ENCODE results near the gene ZNF654. TPM values are rescaled to one million over a fixed set of nuclear protein-coding genes. Genes with fewer than 3 reads are reported as not detected.
A peak's percentile ranks its signal among the peaks of the same experiment; 100 is the strongest.

Gene ZNF654
- total RNA-seq, 1 donor from 2014 or later, result 16.5 TPM

- Mint-ChIP-seq H3K36me3 (peaks cover 15% of the 10 kb centered on the region), H3K4me3 (no peak overlapping the region), H3K4me1 (peaks cover 15% of the 10 kb centered on the region), H3K27me3 (ENCODE audit: low read depth) (no peaks in the 10 kb centered on the region), H3K9me3 (no peaks in the 10 kb centered on the region), H3K27ac (no peak overlapping the region)
- DNase-seq (ENCODE audit: low spot score in 2 of 2, unreplicated experiment in 2 of 2), result no peak
- TF ChIP-seq, protein P1, sequence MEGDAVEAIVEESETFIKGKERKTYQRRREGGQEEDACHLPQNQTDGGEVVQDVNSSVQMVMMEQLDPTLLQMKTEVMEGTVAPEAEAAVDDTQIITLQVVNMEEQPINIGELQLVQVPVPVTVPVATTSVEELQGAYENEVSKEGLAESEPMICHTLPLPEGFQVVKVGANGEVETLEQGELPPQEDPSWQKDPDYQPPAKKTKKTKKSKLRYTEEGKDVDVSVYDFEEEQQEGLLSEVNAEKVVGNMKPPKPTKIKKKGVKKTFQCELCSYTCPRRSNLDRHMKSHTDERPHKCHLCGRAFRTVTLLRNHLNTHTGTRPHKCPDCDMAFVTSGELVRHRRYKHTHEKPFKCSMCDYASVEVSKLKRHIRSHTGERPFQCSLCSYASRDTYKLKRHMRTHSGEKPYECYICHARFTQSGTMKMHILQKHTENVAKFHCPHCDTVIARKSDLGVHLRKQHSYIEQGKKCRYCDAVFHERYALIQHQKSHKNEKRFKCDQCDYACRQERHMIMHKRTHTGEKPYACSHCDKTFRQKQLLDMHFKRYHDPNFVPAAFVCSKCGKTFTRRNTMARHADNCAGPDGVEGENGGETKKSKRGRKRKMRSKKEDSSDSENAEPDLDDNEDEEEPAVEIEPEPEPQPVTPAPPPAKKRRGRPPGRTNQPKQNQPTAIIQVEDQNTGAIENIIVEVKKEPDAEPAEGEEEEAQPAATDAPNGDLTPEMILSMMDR (IDR thresholded peaks at IDR 0.05; ENCODE audit: unreplicated experiment), result no peak
These were observed 83.1 kb downstream of the ZNF654 start for GRCh38 chr3:88142094-88142624.

GRCh38 chr3:88147261-88147660 lies 88.2 kb downstream of the ZNF654 start:
- DNase-seq (ENCODE audit: low spot score in 2 of 2, unreplicated experiment in 2 of 2), result no peak
- H3K27ac Mint-ChIP-seq, result no peak overlapping the region
- H3K27me3 Mint-ChIP-seq (ENCODE audit: low read depth), result no peaks in the 10 kb centered on the region
- H3K4me1 Mint-ChIP-seq, result peaks cover 34% of the 10 kb centered on the region
- H3K36me3 Mint-ChIP-seq, result peaks cover 2% of the 10 kb centered on the region
- H3K9me3 Mint-ChIP-seq, result no peaks in the 10 kb centered on the region
- TF ChIP-seq, protein P1 (IDR thresholded peaks at IDR 0.05; ENCODE audit: unreplicated experiment), result no peak
- H3K4me3 Mint-ChIP-seq, result no peak overlapping the region

- peak overlapping the region; percentile 97 for H3K27ac Mint-ChIP-seq
- TF ChIP-seq, protein P1 (IDR thresholded peaks at IDR 0.05; ENCODE audit: unreplicated experiment), result no peak
- DNase-seq (ENCODE audit: low spot score in 2 of 2, unreplicated experiment in 2 of 2), result no peak
- peak overlapping the region; percentile 92 for H3K4me3 Mint-ChIP-seq
- H3K27me3 Mint-ChIP-seq (ENCODE audit: low read depth), result no peaks in the 10 kb centered on the region
- H3K9me3 Mint-ChIP-seq, result no peaks in the 10 kb centered on the region
- peaks cover 34% of the 10 kb centered on the region for H3K4me1 Mint-ChIP-seq
- peaks cover 4% of the 10 kb centered on the region for H3K36me3 Mint-ChIP-seq
These were observed 89.6 kb downstream of the ZNF654 start for GRCh38 chr3:88148651-88149050.

DNA sequence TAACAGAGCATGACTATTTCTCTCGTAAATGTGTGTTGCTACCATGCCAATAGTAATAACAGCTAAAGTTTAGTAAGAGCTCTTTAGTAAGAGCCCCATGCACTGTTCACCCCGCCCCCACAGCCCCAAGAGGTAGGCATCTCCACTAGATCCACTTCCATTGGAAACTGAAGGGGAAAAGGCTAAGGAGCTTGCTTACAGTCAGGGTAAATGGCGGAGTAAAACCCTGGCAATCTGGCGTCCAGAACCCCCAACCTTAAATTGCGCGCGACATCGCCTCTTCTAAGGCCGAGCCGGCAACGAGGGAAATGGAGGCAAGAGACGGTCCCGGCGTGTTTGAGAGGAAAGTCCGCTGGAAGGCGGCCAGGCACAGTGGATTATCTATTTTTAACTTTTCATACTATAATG lies 90.0 kb downstream of the ZNF654 start:
- peak overlapping the region; percentile 97 for H3K27ac Mint-ChIP-seq
- H3K9me3 Mint-ChIP-seq, result no peaks in the 10 kb centered on the region
- TF ChIP-seq, protein P1 (IDR thresholded peaks at IDR 0.05; ENCODE audit: unreplicated experiment), result no peak
- DNase-seq (ENCODE audit: low spot score in 2 of 2, unreplicated experiment in 2 of 2), result peak in 1 of 2 experiments; percentile 20
- no peaks in the 10 kb centered on the region for H3K27me3 Mint-ChIP-seq (ENCODE audit: low read depth)
- H3K4me1 Mint-ChIP-seq, result peaks cover 34% of the 10 kb centered on the region
- peak overlapping the region; percentile 92 for H3K4me3 Mint-ChIP-seq
- H3K36me3 Mint-ChIP-seq, result peaks cover 4% of the 10 kb centered on the region

DNA sequence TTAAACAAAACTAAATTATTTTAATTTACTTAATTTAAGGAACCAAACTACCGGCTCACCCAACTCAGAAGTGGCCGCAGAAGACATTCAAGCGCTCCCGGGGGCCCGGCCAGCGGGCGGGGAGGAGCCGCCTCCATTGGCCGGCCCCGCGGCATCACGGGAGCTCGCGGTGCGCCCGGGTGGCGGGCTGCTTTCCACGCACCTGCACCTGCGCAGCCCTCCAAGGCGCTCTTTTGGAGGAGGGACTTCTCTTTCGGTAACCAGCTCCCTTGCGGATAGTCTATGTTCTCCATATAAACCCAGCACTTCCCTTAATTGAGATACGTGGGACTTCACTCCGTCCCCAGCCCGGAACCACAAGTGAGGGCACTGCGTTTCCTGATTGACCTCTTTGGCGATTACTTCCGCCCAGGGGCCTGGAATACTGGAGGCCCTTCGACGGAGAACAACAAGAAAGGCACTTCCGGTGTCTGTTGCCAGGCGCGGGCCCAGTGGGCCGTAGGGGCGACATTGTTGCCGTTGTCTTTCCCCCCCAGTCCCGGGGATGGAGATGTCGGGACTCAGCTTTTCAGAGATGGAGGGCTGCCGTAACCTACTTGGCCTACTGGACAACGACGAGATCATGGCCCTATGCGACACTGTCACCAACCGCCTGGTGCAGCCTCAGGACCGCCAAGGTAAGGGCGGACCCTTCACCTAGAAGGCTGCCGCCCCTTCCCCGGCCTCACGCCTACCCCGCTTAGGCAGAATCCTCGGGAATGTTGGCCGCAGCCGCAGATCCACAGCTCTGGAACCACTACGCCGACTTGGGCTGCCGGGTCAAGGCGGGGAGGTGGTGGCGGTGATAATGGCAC lies 90.7 kb downstream of the ZNF654 start, which contains the start of gene C3orf38:
TSS of gene C3orf38 (plus strand) at position 451 of the 854 bp plus-strand sequence. CDS start at position 545, 94 bp downstream.
- Mint-ChIP-seq H3K27ac (peak within 1 kb of the TSS; percentile 99), H3K36me3 (peaks cover 8% of the 10 kb centered on the region), H3K27me3 (ENCODE audit: low read depth) (no peaks in the 10 kb centered on the region), H3K9me3 (no peaks in the 10 kb centered on the region), H3K4me1 (peaks cover 34% of the 10 kb centered on the region), H3K4me3 (peak within 1 kb of the TSS; percentile 96)
- peak; percentile 50 to 78 for DNase-seq (ENCODE audit: low spot score in 2 of 2, unreplicated experiment in 2 of 2)
- TF ChIP-seq, protein P1 (IDR thresholded peaks at IDR 0.05; ENCODE audit: unreplicated experiment), result no peak
